IMR-90 (cell line): ENCODE measurements around the gene PBX3. TPM values are rescaled to one million over a fixed set of nuclear protein-coding genes. Genes with fewer than 3 reads are reported as not detected.

Experiments
- ATAC-seq: fragments of 200-7000 bp; cut with Tn5 transposase; 2 replicates; pipeline ENCODE4 v1.9.1; 2020; ENCODE audit warnings: low read depth, mild to moderate bottlenecking, moderate library complexity
- BruUV-seq: library from RNA; stranded (reverse); fragments of 400-500 nt; replicated peaks from 2 replicates; lab custom pipeline; 2021; lab: Mats Ljungman, UMichigan
- CTCF ChIA-PET: fragments of 300-600 bp; formaldehyde crosslinking; extraction: SDS; loops from one replicate; lab custom pipeline; 2021; ENCODE audit warnings: antibody characterized with exemption; lab: Yijun Ruan, JAX
- POLR2A ChIA-PET: fragments of 300-600 bp; sonication (Branson Sonifier 250); formaldehyde crosslinking; loops from one replicate; lab custom pipeline; 2022; ENCODE audit warnings: antibody characterized with exemption; ENCODE audit not compliant: unreplicated experiment; lab: Charles Lee
- DNase-seq: peaks from one replicate; pipeline ENCODE4 v3.0.0; 2013
- H2AFZ ChIP-seq: replicated peaks from 2 replicates; pipeline ENCODE3; 2013; ENCODE audit warnings: low read length, mild to moderate bottlenecking; ENCODE audit not compliant: poor library complexity
- H2AK5ac ChIP-seq: 2 replicates; pipeline ENCODE4 v1.6.1; 2013; ENCODE audit warnings: low read depth, low read length, inconsistent platforms
- H2AK9ac ChIP-seq: replicated peaks from 2 replicates; pipeline ENCODE3; 2013; ENCODE audit warnings: mild to moderate bottlenecking, low read depth, low read length, moderate library complexity; ENCODE audit not compliant: poor library complexity
- H2BK120ac ChIP-seq: 2 replicates; pipeline ENCODE4 v1.6.1; 2013; ENCODE audit warnings: low read depth, low read length, inconsistent platforms
- H2BK15ac ChIP-seq: 3 replicates; pipeline ENCODE4 v1.6.1; 2013; ENCODE audit warnings: low read depth, low read length, inconsistent platforms
- H2BK20ac ChIP-seq: 2 replicates; pipeline ENCODE4 v1.6.1; 2013; ENCODE audit warnings: low read depth, mild to moderate bottlenecking, inconsistent platforms, low read length, moderate library complexity
- H2BK5ac ChIP-seq: 2 replicates; pipeline ENCODE4 v1.6.1; 2013; ENCODE audit warnings: mild to moderate bottlenecking, low read depth, low read length, inconsistent platforms; ENCODE audit not compliant: poor library complexity, severe bottlenecking
- H3K14ac ChIP-seq: replicated peaks from 2 replicates; pipeline ENCODE4 v1.6.1; 2013; ENCODE audit warnings: low read depth, low read length, inconsistent platforms
- H3K18ac ChIP-seq: 2 replicates; pipeline ENCODE4 v1.6.1; 2013; ENCODE audit warnings: low read depth, low read length, control low read depth
- H3K23ac ChIP-seq: 2 replicates; pipeline ENCODE4 v1.6.1; 2013; ENCODE audit warnings: low read depth, low read length, inconsistent platforms
- H3K27ac ChIP-seq: 2 replicates; pipeline ENCODE4 v1.5.1; 2013; ENCODE audit warnings: mild to moderate bottlenecking, control low read depth, low read length; ENCODE audit not compliant: insufficient read depth
- H3K27me3 ChIP-seq: 2 replicates; pipeline ENCODE4 v1.6.1; 2013; ENCODE audit warnings: low read length; ENCODE audit not compliant: control insufficient read depth, insufficient read depth
- H3K36me3 ChIP-seq: 2 replicates; pipeline ENCODE4 v1.6.1; 2013; ENCODE audit warnings: low read length, mixed read lengths; ENCODE audit not compliant: control insufficient read depth, insufficient read depth
- H3K4ac ChIP-seq: 2 replicates; pipeline ENCODE4 v1.6.1; 2013; ENCODE audit warnings: low read depth, low read length, inconsistent platforms
- H3K4me1 ChIP-seq: 2 replicates; pipeline ENCODE4 v1.6.1; 2013; ENCODE audit warnings: low read length, mixed read lengths; ENCODE audit not compliant: control insufficient read depth, insufficient read depth
- H3K4me2 ChIP-seq: 2 replicates; pipeline ENCODE4 v1.6.1; 2013; ENCODE audit warnings: low read depth, mild to moderate bottlenecking, control low read depth, low read length, moderate library complexity
- H3K4me3 ChIP-seq: 2 replicates; pipeline ENCODE4 v1.5.1; 2013; ENCODE audit warnings: low read depth, mild to moderate bottlenecking, control low read depth, low read length, moderate library complexity; ENCODE audit not compliant: insufficient read depth
- H3K56ac ChIP-seq: 2 replicates; pipeline ENCODE4 v1.6.1; 2013; ENCODE audit warnings: low read length, inconsistent platforms; ENCODE audit not compliant: insufficient read depth; ENCODE audit errors: extremely low read depth
- H3K79me1 ChIP-seq, 2 experiments: 2 replicates each; pipeline ENCODE4 v1.6.1; 2013; ENCODE audit warnings: low read length in 2 of 2, inconsistent platforms in 1 of 2, low read depth in 1 of 2
- H3K9ac ChIP-seq: 2 replicates; pipeline ENCODE4 v1.6.1; 2013; ENCODE audit warnings: low read depth, low read length, control low read depth
- H3K9me1 ChIP-seq: 2 replicates; pipeline ENCODE4 v1.6.1; 2013; ENCODE audit warnings: low read length, inconsistent platforms; ENCODE audit not compliant: insufficient read depth
- H3K9me3 ChIP-seq: 2 replicates; pipeline ENCODE4 v1.6.1; 2013; ENCODE audit warnings: low read length; ENCODE audit not compliant: control insufficient read depth, insufficient read depth
- H4K20me1 ChIP-seq: 2 replicates; pipeline ENCODE4 v1.6.1; 2013; ENCODE audit warnings: low read length, inconsistent platforms; ENCODE audit not compliant: insufficient read depth
- H4K5ac ChIP-seq: 2 replicates; pipeline ENCODE4 v1.6.1; 2013; ENCODE audit warnings: mild to moderate bottlenecking, low read depth, low read length, control low read depth
- H4K8ac ChIP-seq, 2 experiments: 2 replicates each; pipeline ENCODE4 v1.6.1; 2013; ENCODE audit warnings: low read depth in 2 of 2, low read length in 2 of 2, control low read depth in 1 of 2, inconsistent platforms in 1 of 2
- H4K91ac ChIP-seq: 2 replicates; pipeline ENCODE4 v1.6.1; 2013; ENCODE audit warnings: low read depth, low read length, inconsistent platforms; ENCODE audit not compliant: insufficient read depth
- CTCF ChIP-seq: conservative IDR thresholded peaks from 2 replicates; pipeline ENCODE4 v1.5.1; 2012; ENCODE audit warnings: mild to moderate bottlenecking, low read depth, low read length, improper control_type of control experiment
- MAFK ChIP-seq: IDR thresholded peaks from 2 replicates; pipeline ENCODE4 v1.6.1; 2012; ENCODE audit warnings: low read depth, low read length, improper control_type of control experiment
- WGBS, 2 experiments: methylation state at CpG; one replicate each; pipeline versions ENCODE4 v1.1.5 to v1.1.7; 2013; ENCODE audit warnings: missing lambda C conversion rate in 2 of 2; ENCODE audit not compliant: insufficient read length in 1 of 2; ENCODE audit errors: extremely low coverage in 2 of 2; 5-methylcytosine and 5-hydroxymethylcytosine counted together
- dilution Hi-C: fragments of 300-500 bp; cut with HindIII; formaldehyde crosslinking; loops from one replicate; pipeline ENCODE4 v1.14.3; 2018; ENCODE audit warnings: low sequenced_read_pairs; ENCODE audit not compliant: unreplicated experiment
- in situ Hi-C: fragments of 300-500 bp; cut with MboI; formaldehyde crosslinking; loops from 3 replicates; pipeline ENCODE4 v1.14.3; 2019; ENCODE audit warnings: low sequenced_read_pairs, inconsistent platforms, mixed read lengths
- intact Hi-C: fragments of 100-400 bp; cut with micrococcal nuclease; formaldehyde crosslinking; loops from 2 replicates; pipeline ENCODE4 v1.10.0; 2022
- polyA plus RNA-seq, 3 experiments: library from polyadenylated mRNA; depleted of rRNA; stranded (reverse); fragments of >200 nt; gene quantifications; 2 replicates each; pipeline ENCODE4 v1.2.3, GENCODE V29; 2012; ENCODE audit warnings: low replicate concordance in 1 of 3
- total RNA-seq: library from RNA; depleted of rRNA; stranded (reverse); fragments of >200 nt; gene quantifications from 2 replicates; pipeline ENCODE4 v1.2.3, GENCODE V29; 2012

The PBX3 gene
- total and polyA plus RNA-seq, 2 of the 4 experiments (the other 2 are of a cell fraction), result 12.0 to 15.6 TPM

- Histone ChIP-seq H3K56ac (no peak overlapping the region), H2BK5ac (no peak overlapping the region), H2AK9ac (no peak overlapping the region), H3K14ac (no peak overlapping the region), H3K9ac (no peak overlapping the region), H4K5ac (no peak overlapping the region), H4K20me1 (no peaks in the 10 kb centered on the region; the same call in 1 of the 2 replicates), H2BK120ac (no peak overlapping the region), H2AK5ac (no peak overlapping the region), H3K9me1 (no peaks in the 10 kb centered on the region; the same call in 1 of the 2 replicates), H3K79me1 (peaks cover 9 to 18% of the 10 kb centered on the region in 2 experiments; a peak in 2 of 4 replicates), H2BK15ac (no peak overlapping the region), H3K4me2 (no peak overlapping the region), H3K4ac (no peak overlapping the region), H3K9me3 (no peaks in the 10 kb centered on the region), H2AFZ (no peak overlapping the region), H3K23ac (no peak overlapping the region), H3K4me1 (peaks cover 5% of the 10 kb centered on the region), H3K36me3 (no peaks in the 10 kb centered on the region), H2BK20ac (no peak overlapping the region), H3K4me3 (no peak overlapping the region), H4K8ac (no peak overlapping the region), H3K27me3 (no peaks in the 10 kb centered on the region), H3K18ac (no peak overlapping the region), H4K91ac (no peak overlapping the region), H3K27ac (no peak overlapping the region)
- BruUV-seq, result no TSS peak
- dilution Hi-C loops, result no loop called here
- POLR2A ChIA-PET, result no interaction called here
- CTCF ChIA-PET, result no interaction called here
- DNase-seq, result no peak
- ATAC-seq, result no peak
- intact Hi-C loops, result loop anchor here (5.0 kb wide), 1 partner anchor 41 kb away; no protein-coding TSS in a partner anchor
- 86% methylated on average over 1 of the region's 6 CpGs; no CpG with 5 or more reads in 1 of the 2 experiments for WGBS, 2 experiments
- in situ Hi-C loops, result no loop called here
- TF ChIP-seq CTCF (no peak), MAFK (no peak)
These were observed 136.5 kb downstream of the PBX3 start for GRCh38 chr9:125883565-125884217.
